DOHH2 (cell line): ENCODE data around the gene FASTK.

Experiments
- H3F3A ChIP-seq: fragments of 200-600 bp; sonication (generic), shearing (Covaris generic); 2 replicates; pipeline ENCODE4 v1.6.0; 2016; ENCODE audit warnings: antibody characterized with exemption, mild to moderate bottlenecking; ENCODE audit not compliant: control insufficient read depth, insufficient read depth
- H3K27ac ChIP-seq: fragments of 200-600 bp; sonication (generic); 2 replicates; pipeline ENCODE4 v1.5.1; 2014; ENCODE audit warnings: low read depth, mild to moderate bottlenecking, low read length, moderate library complexity
- H3K27me3 ChIP-seq: fragments of 200-600 bp; sonication (generic); 2 replicates; pipeline ENCODE4 v1.6.1; 2014; ENCODE audit warnings: mild to moderate bottlenecking, low read length, mixed read lengths; ENCODE audit not compliant: control insufficient read depth
- H3K36me3 ChIP-seq: fragments of 200-600 bp; sonication (generic); 2 replicates; pipeline ENCODE4 v1.6.1; 2014; ENCODE audit warnings: mild to moderate bottlenecking, low read length, moderate library complexity, mixed read lengths; ENCODE audit not compliant: control insufficient read depth
- H3K4me1 ChIP-seq: fragments of 200-600 bp; sonication (generic); 2 replicates; pipeline ENCODE4 v1.6.1; 2014; ENCODE audit warnings: mild to moderate bottlenecking, low read length, mixed read lengths; ENCODE audit not compliant: control insufficient read depth
- H3K4me2 ChIP-seq: fragments of 200-600 bp; sonication (generic); 2 replicates; pipeline ENCODE4 v1.6.0; 2014; ENCODE audit warnings: mild to moderate bottlenecking, low read length, moderate library complexity
- H3K4me3 ChIP-seq: fragments of 200-600 bp; sonication (generic); 2 replicates; pipeline ENCODE4 v1.5.1; 2014; ENCODE audit warnings: mild to moderate bottlenecking, low read length, mixed read lengths
- H3K79me2 ChIP-seq: fragments of 200-600 bp; sonication (generic); 2 replicates; pipeline ENCODE4 v1.6.1; 2014; ENCODE audit warnings: mild to moderate bottlenecking, low read length, mixed read lengths; ENCODE audit not compliant: control insufficient read depth
- H3K9me2 ChIP-seq: fragments of 200-600 bp; sonication (generic); replicated peaks from 2 replicates; pipeline ENCODE4 v1.6.1; 2014; ENCODE audit warnings: mild to moderate bottlenecking, low read length, mixed read lengths; ENCODE audit not compliant: control insufficient read depth
- H3K9me3 ChIP-seq: fragments of 200-600 bp; sonication (generic); 2 replicates; pipeline ENCODE4 v1.6.1; 2014; ENCODE audit warnings: antibody characterized with exemption, low read length, mixed read lengths; ENCODE audit not compliant: control insufficient read depth, insufficient read depth
- H4K20me1 ChIP-seq: fragments of 200-600 bp; sonication (generic); 2 replicates; pipeline ENCODE4 v1.6.0; 2014; ENCODE audit warnings: low read depth, mild to moderate bottlenecking, antibody characterized with exemption, low read length, moderate library complexity; ENCODE audit not compliant: control insufficient read depth, insufficient read depth
- CTCF ChIP-seq: fragments of 200-600 bp; sonication (generic); IDR thresholded peaks from one replicate; pipeline ENCODE4 v1.5.1; 2014; ENCODE audit warnings: antibody characterized with exemption, mild to moderate bottlenecking, low read depth, low read length; ENCODE audit not compliant: poor library complexity, severe bottlenecking
- EZH2phosphoT487 ChIP-seq: fragments of 200-600 bp; sonication (generic); IDR thresholded peaks from 2 replicates; pipeline ENCODE4 v1.6.1; 2017; ENCODE audit warnings: borderline replicate concordance, mild to moderate bottlenecking, antibody characterized with exemption, low read length, moderate library complexity, mixed read lengths

FASTK gene

GRCh38 chr7:151095828-151096475, 15.3 kb upstream of the FASTK start:
- no peak overlapping the region for H3K27ac ChIP-seq
- H3K4me1 ChIP-seq: peaks cover 6% of the 10 kb centered on the region; the same call in 1 of the 2 replicates
- peaks cover 4% of the 10 kb centered on the region; the same call in 1 of the 2 replicates for H3K27me3 ChIP-seq
- H4K20me1 ChIP-seq: 0 out of 2 replicates have a peak, but pooled peaks cover 2% of the 10 kb centered on the region
- no peak for TF ChIP-seq EZH2phosphoT487
- no peak for TF ChIP-seq CTCF
- H3F3A ChIP-seq: no peaks in the 10 kb centered on the region
- no peak overlapping the region for H3K4me3 ChIP-seq
- no peaks in the 10 kb centered on the region for H3K36me3 ChIP-seq
- no peak overlapping the region for H3K4me2 ChIP-seq
- no peaks in the 10 kb centered on the region for H3K9me3 ChIP-seq
- no peaks in the 10 kb centered on the region for H3K79me2 ChIP-seq
- H3K9me2 ChIP-seq: no peaks in the 10 kb centered on the region

GRCh38 chr7:151095123-151095797, 14.7 kb upstream of the FASTK start:
- Histone ChIP-seq H3K27me3 (peaks cover 4% of the 10 kb centered on the region; the same call in 1 of the 2 replicates), H3K4me2 (no peak overlapping the region), H3K79me2 (no peaks in the 10 kb centered on the region), H3K4me3 (no peak overlapping the region), H3K9me2 (no peaks in the 10 kb centered on the region), H3K36me3 (no peaks in the 10 kb centered on the region), H3K9me3 (no peaks in the 10 kb centered on the region), H4K20me1 (no peaks in the 10 kb centered on the region), H3K4me1 (peaks cover 6% of the 10 kb centered on the region; the same call in 1 of the 2 replicates), H3K27ac (no peak overlapping the region), H3F3A (no peaks in the 10 kb centered on the region)
- no peak for TF ChIP-seq EZH2phosphoT487
- TF ChIP-seq CTCF: no peak

GRCh38 chr7:151094675-151095074, 14.1 kb upstream of the FASTK start:
- H3K27me3 ChIP-seq: peaks cover 6% of the 10 kb centered on the region
- no peaks in the 10 kb centered on the region for H3K79me2 ChIP-seq
- H3K9me2 ChIP-seq: no peaks in the 10 kb centered on the region
- no peak overlapping the region for H3K4me3 ChIP-seq
- no peaks in the 10 kb centered on the region for H3K9me3 ChIP-seq
- no peaks in the 10 kb centered on the region for H4K20me1 ChIP-seq
- H3K4me2 ChIP-seq: no peak overlapping the region
- no peak overlapping the region for H3K27ac ChIP-seq
- H3F3A ChIP-seq: no peaks in the 10 kb centered on the region
- H3K4me1 ChIP-seq: peaks cover 6% of the 10 kb centered on the region; the same call in 1 of the 2 replicates
- no peaks in the 10 kb centered on the region for H3K36me3 ChIP-seq
- TF ChIP-seq CTCF: no peak
- no peak for TF ChIP-seq EZH2phosphoT487
